A549 (cell line): Measurements from ENCODE around the gene PSMD13. TPM values are rescaled to one million over a fixed set of nuclear protein-coding genes. Genes with fewer than 3 reads are reported as not detected.

ENCODE experiments used
- ATAC-seq, 2 experiments: fragments of 200-7000 bp in 1 of 2; fragments of >200 bp in 1 of 2; cut with Nextera tagmentation in 1 of 2; cut with Tn5 transposase in 1 of 2; 3 replicates each; pipeline versions ENCODE4 v1.8.0 to v1.9.1; 2018 to 2020; ENCODE audit warnings: mild to moderate bottlenecking in 1 of 2, moderate library complexity in 1 of 2
- CTCF ChIA-PET: fragments of 300-600 bp; sonication (Branson Sonifier 250); formaldehyde crosslinking; extraction: SDS; loops from one replicate; lab custom pipeline; 2021; ENCODE audit warnings: antibody characterized with exemption, inconsistent platforms; lab: Yijun Ruan, JAX
- POLR2A ChIA-PET: fragments of 350-600 bp; formaldehyde crosslinking; extraction: SDS; loops from one replicate; lab custom pipeline; 2021; ENCODE audit warnings: antibody characterized with exemption, inconsistent platforms; lab: Yijun Ruan, JAX
- DNase-seq, 2 experiments: peaks; one replicate each; pipeline versions ENCODE4 v3.0.0 to v3.0.0-alpha.2; 2011 to 2016; ENCODE audit warnings: low read depth in 1 of 2, low spot score in 1 of 2
- FAIRE-seq: peaks from 2 replicates; lab custom pipeline; 2011; peaks lifted over from hg19 to GRCh38; lab: Jason Lieb, UNC
- H3K27ac ChIP-seq, 2 experiments: fragments of >200 bp; sonication (Bioruptor Twin); formaldehyde crosslinking; 3 replicates each; pipeline ENCODE4 v1.5.1; 2016 to 2017
- H3K4me1 ChIP-seq: fragments of >200 bp; sonication (Bioruptor Twin); formaldehyde crosslinking; 3 replicates; pipeline ENCODE4 v1.6.1; 2016
- H3K4me2 ChIP-seq: fragments of >200 bp; sonication (Bioruptor Twin); formaldehyde crosslinking; 3 replicates; pipeline ENCODE4 v1.6.1; 2016
- H3K4me3 ChIP-seq: fragments of >200 bp; sonication (Bioruptor Twin); formaldehyde crosslinking; 3 replicates; pipeline ENCODE4 v1.5.1; 2016
- H3K9me3 ChIP-seq: fragments of >200 bp; sonication (Bioruptor Twin); formaldehyde crosslinking; 3 replicates; pipeline ENCODE4 v1.6.1; 2016
- BCL3 ChIP-seq: fragments of >200 bp; sonication (Bioruptor Twin); formaldehyde crosslinking; IDR thresholded peaks from 3 replicates; pipeline ENCODE4 v1.6.1; 2016
- CBX2 ChIP-seq: fragments of 200-600 bp; sonication (generic); IDR thresholded peaks from 2 replicates; pipeline ENCODE4 v1.6.1; 2016; ENCODE audit warnings: low read depth, mild to moderate bottlenecking, borderline replicate concordance
- CEBPB ChIP-seq, 2 experiments: fragments of >200 bp in 1 of 2; sonication (Bioruptor Twin) in 1 of 2; formaldehyde crosslinking in 1 of 2; IDR thresholded peaks; 2 replicates each; pipeline ENCODE4 v1.6.1; 2012 to 2016
- CHD2 ChIP-seq: fragments of 150-350 bp; IDR thresholded peaks from 2 replicates; pipeline ENCODE4 v1.6.1; 2014; ENCODE audit warnings: low read length; ENCODE audit not compliant: partially characterized antibody
- CHD4 ChIP-seq: fragments of 200-600 bp; sonication (generic); IDR thresholded peaks from 2 replicates; pipeline ENCODE4 v1.6.1; 2016; ENCODE audit warnings: antibody characterized with exemption, mild to moderate bottlenecking, borderline replicate concordance
- FOSB ChIP-seq: fragments of 250-450 bp; sonication (Bioruptor Pico); IDR thresholded peaks from 2 replicates; pipeline ENCODE4 v1.5.0; 2020; ENCODE audit warnings: mild to moderate bottlenecking, moderate library complexity
- GATA3 ChIP-seq: IDR thresholded peaks from 2 replicates; pipeline ENCODE4 v1.6.1; 2012; ENCODE audit warnings: borderline replicate concordance
- HES2 ChIP-seq: fragments of >200 bp; sonication (Bioruptor Twin); formaldehyde crosslinking; IDR thresholded peaks from 2 replicates; pipeline ENCODE4 v1.6.1; 2016
- HEYL ChIP-seq: fragments of 250-450 bp; sonication (Bioruptor Pico); IDR thresholded peaks from 2 replicates; pipeline ENCODE4 v1.8.0; 2021; ENCODE audit warnings: mild to moderate bottlenecking, moderate library complexity
- HOXA7 ChIP-seq: fragments of 250-450 bp; sonication (Bioruptor Pico); IDR thresholded peaks from 2 replicates; pipeline ENCODE4 v1.5.0; 2020; ENCODE audit warnings: mild to moderate bottlenecking, moderate library complexity
- HOXB5 ChIP-seq: fragments of 250-450 bp; sonication (Bioruptor Pico); IDR thresholded peaks from 2 replicates; pipeline ENCODE4 v1.5.0; 2020; ENCODE audit warnings: mild to moderate bottlenecking, moderate library complexity
- JUN ChIP-seq, 2 experiments: fragments of >200 bp; sonication (Bioruptor Twin); formaldehyde crosslinking; IDR thresholded peaks; 2 replicates in 1 of 2; 3 replicates in 1 of 2; pipeline ENCODE4 v1.6.1; 2016 to 2017
- MAFK ChIP-seq: fragments of 450-650 bp; IDR thresholded peaks from 2 replicates; pipeline ENCODE4 v1.6.1; 2014; ENCODE audit not compliant: partially characterized antibody
- PBX3 ChIP-seq: IDR thresholded peaks from 2 replicates; pipeline ENCODE4 v1.6.1; 2012
- PHF8 ChIP-seq: fragments of 200-600 bp; sonication (generic); IDR thresholded peaks from 2 replicates; pipeline ENCODE4 v1.6.1; 2016; ENCODE audit warnings: low read depth, mild to moderate bottlenecking, antibody characterized with exemption, moderate library complexity, borderline replicate concordance
- POLR2A ChIP-seq: IDR thresholded peaks from 2 replicates; pipeline ENCODE4 v1.6.1; 2012; ENCODE audit warnings: mild to moderate bottlenecking, low read length
- RAD21 ChIP-seq, 2 experiments: fragments of >200 bp in 1 of 2; sonication (Bioruptor Twin) in 1 of 2; formaldehyde crosslinking in 1 of 2; IDR thresholded peaks in 1 of 2; conservative IDR thresholded peaks in 1 of 2; 2 replicates in 1 of 2; 3 replicates in 1 of 2; pipeline ENCODE4 v1.6.1; 2012 to 2018; ENCODE audit warnings: inconsistent platforms in 1 of 2
- RFX5 ChIP-seq: fragments of 450-650 bp; IDR thresholded peaks from 2 replicates; pipeline ENCODE4 v1.7.1; 2014; ENCODE audit warnings: antibody characterized with exemption, mild to moderate bottlenecking, moderate library complexity
- SMC3 ChIP-seq: fragments of >200 bp; sonication (Bioruptor Twin); formaldehyde crosslinking; IDR thresholded peaks from 3 replicates; pipeline ENCODE4 v1.6.1; 2018; ENCODE audit warnings: inconsistent platforms
- TFCP2L1 ChIP-seq: fragments of 250-450 bp; sonication (Bioruptor Pico); IDR thresholded peaks from 2 replicates; pipeline ENCODE4 v1.5.0; 2021; ENCODE audit warnings: mild to moderate bottlenecking
- TP53 ChIP-seq: fragments of 250-450 bp; sonication (Bioruptor Pico); IDR thresholded peaks from 2 replicates; pipeline ENCODE4 v1.5.0; 2021; ENCODE audit warnings: mild to moderate bottlenecking, moderate library complexity
- ZC3H11A ChIP-seq: fragments of 450-650 bp; IDR thresholded peaks from 2 replicates; pipeline ENCODE4 v1.6.1; 2014; ENCODE audit warnings: antibody characterized with exemption, mild to moderate bottlenecking
- WGBS: methylation state at CpG from one replicate; pipeline ENCODE4 v1.1.6; 2017; ENCODE audit errors: missing lambda C conversion rate; 5-methylcytosine and 5-hydroxymethylcytosine counted together
- polyA plus RNA-seq, 4 experiments: library from polyadenylated mRNA; depleted of rRNA in 3 of 4; stranded (reverse); fragments of >200 nt; fragmentation: RNase III in 1 of 4; extraction: RNeasy Plus Mini Kit Qiagen cat#74134 plus additional on column Dnase treatment in 1 of 4; gene quantifications; 2 replicates in 3 of 4; 3 replicates in 1 of 4; pipeline ENCODE4 v1.2.3, GENCODE V29; 2011 to 2017
- TF ChIP-seq, protein P1 (sequence below): IDR thresholded peaks from 2 replicates; pipeline ENCODE4 v1.6.1; 2012
- TF ChIP-seq, protein P2 (sequence below): IDR thresholded peaks from 2 replicates; pipeline ENCODE4 v1.6.1; 2012; ENCODE audit warnings: low read depth, borderline replicate concordance

PSMD13 gene
- polyA plus RNA-seq, 2 of the 4 experiments (the other 2 are of a cell fraction) = 153 to 198 TPM

DNA sequence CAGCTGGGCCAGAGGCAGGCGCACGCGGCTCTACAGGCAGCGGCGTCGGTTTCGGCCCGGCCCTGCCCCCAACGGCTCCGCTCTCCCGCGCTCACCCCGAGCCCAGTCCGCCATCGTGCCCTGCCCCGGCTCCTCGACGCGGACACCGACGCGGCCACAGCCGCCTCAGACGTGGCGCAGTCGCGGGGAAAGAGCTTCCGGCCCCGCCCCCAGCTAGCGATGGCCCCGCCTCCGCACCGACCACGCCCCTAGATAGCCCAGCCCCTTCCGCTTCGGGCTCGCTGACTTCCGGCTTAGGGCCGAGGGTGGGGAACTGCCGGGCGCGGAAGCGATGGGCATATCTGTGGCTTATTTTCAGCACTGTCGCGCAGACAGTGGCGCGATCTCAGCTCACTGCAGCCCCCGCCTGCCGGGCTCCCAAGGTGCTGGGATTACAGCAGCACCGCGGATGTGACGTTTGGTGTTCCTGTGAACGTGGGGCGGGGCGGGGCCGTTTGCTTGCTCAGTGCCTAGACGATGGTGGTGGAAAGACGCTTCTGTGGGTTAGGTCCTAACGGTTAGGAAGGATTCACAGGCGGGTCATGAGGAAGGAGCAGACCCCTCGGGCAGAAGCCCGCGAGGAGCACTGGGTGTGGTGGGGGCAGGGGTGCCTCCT is 29.4 kb upstream of the PSMD13 start, which contains the start of the genes BET1L and RIC8A:
Gene BET1L, minus strand, starts transcription at position 192 of the 655 bp plus-strand sequence. Its CDS starts 78 bp downstream, at position 114.
Gene RIC8A, plus strand, starts transcription at position 501 of the 655 bp plus-strand sequence. CDS start 1,147 bp downstream, outside the sequence.
- ATAC-seq (peak; percentile 72 to 84), FAIRE-seq (peak; percentile 43), DNase-seq (peak; percentile 96 to 99)
- 2% methylated on average over 9 of the region's 63 CpGs for WGBS
- ChIA-PET POLR2A (interaction anchor here (0.6 to 1.9 kb wide), 20 partner anchors 9 to 328 kb away, joined by 3 to 21 read pairs (median 4); partner anchors contain the start of genes HRAS, PSMD13, PTDSS2 and RNH1), CTCF (interaction anchor here (1.0 kb wide), 2 partner anchors 10 to 155 kb away, joined by 3 read pairs; a partner anchor contains a TSS)
- TF ChIP-seq HEYL (CRISPR knock-in tag) (no peak), HES2 (no peak), TFCP2L1 (CRISPR knock-in tag) (peak; percentile 68; the same call in 1 of the 2 replicates), CHD4 (no peak), CEBPB (IDR thresholded peaks at IDR 0.05) (peak in 1 of 2 experiments; percentile 19; a peak in 1 of 4 replicates), FOSB (CRISPR knock-in tag) (no peak), JUN (IDR thresholded peaks at IDR 0.05) (peak; percentile 78 to 95), POLR2A (peak; percentile 96), SMC3 (no peak), RFX5 (0 out of 2 replicates have a peak, but pooled peaks have one; percentile 51), RAD21 (conservative IDR thresholded peaks at IDR 0.05 in 1 of 2, IDR thresholded peaks at IDR 0.05 in 1 of 2) (no peak), CBX2 (no peak), CHD2 (no peak), MAFK (peak; percentile 11), HOXA7 (CRISPR knock-in tag) (no peak), ZC3H11A (0 out of 2 replicates have a peak, but pooled peaks have one; percentile 2), BCL3 (peak; percentile 84; the same call in 2 of the 3 replicates), PBX3 (peak; percentile 12; the same call in 1 of the 2 replicates), TP53 (CRISPR knock-in tag) (0 out of 2 replicates have a peak, but pooled peaks have one; percentile 17), GATA3 (peak; percentile 22; the same call in 1 of the 2 replicates), PHF8 (peak; percentile 92; the same call in 1 of the 2 replicates)
- TF ChIP-seq, protein P1, sequence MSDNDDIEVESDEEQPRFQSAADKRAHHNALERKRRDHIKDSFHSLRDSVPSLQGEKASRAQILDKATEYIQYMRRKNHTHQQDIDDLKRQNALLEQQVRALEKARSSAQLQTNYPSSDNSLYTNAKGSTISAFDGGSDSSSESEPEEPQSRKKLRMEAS = peak; percentile 49
- TF ChIP-seq, protein P2, sequence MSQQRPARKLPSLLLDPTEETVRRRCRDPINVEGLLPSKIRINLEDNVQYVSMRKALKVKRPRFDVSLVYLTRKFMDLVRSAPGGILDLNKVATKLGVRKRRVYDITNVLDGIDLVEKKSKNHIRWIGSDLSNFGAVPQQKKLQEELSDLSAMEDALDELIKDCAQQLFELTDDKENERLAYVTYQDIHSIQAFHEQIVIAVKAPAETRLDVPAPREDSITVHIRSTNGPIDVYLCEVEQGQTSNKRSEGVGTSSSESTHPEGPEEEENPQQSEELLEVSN = peak; percentile 41
- Histone ChIP-seq H3K4me1 (peaks cover 26% of the 10 kb centered on the region), H3K9me3 (no peaks in the 10 kb centered on the region), H3K27ac (peak within 1 kb of the TSS; percentile 90 to 94), H3K4me3 (peak within 1 kb of the TSS; percentile 100), H3K4me2 (peak within 1 kb of the TSS; percentile 96)

DNA sequence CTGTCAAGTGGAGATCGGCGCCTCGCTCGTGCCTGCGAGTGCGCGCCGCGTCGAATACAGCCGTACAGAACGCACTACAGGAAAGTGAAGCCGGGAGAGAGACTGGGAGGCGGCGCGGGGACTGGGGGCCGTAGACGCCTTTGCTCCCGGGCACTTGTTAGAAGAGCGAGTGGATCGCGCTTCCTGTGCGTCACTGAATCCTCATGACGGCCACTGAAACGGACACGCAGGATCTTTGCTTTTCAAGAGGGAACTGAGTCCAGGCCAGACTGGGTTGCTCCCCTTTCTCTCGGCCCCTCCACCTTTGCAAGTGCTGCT is 29.0 kb upstream of the PSMD13 start:
- Histone ChIP-seq H3K27ac (peak overlapping the region; percentile 90 to 94), H3K4me1 (peaks cover 26% of the 10 kb centered on the region), H3K9me3 (no peaks in the 10 kb centered on the region), H3K4me3 (peak overlapping the region; percentile 100), H3K4me2 (peak overlapping the region; percentile 96)
- ChIA-PET CTCF (interaction anchor here (0.6 to 1.3 kb wide), 2 partner anchors 97 to 248 kb away, joined by 3 read pairs; no protein-coding TSS in a partner anchor), POLR2A (interaction anchor here (0.6 to 1.9 kb wide), 19 partner anchors 9 to 328 kb away, joined by 3 to 21 read pairs (median 4); partner anchors contain the start of genes HRAS, PSMD13, PTDSS2 and RNH1)
- FAIRE-seq = no peak
- DNase-seq = peak in 1 of 2 experiments; percentile 39
- ATAC-seq = peak; percentile 28 to 35
- TF ChIP-seq HOXB5 (CRISPR knock-in tag) (0 out of 2 replicates have a peak, but pooled peaks have one; percentile 12), CEBPB (IDR thresholded peaks at IDR 0.05) (no peak), HOXA7 (CRISPR knock-in tag) (0 out of 2 replicates have a peak, but pooled peaks have one; percentile 13), CHD2 (no peak)
- WGBS = 3% methylated on average over 26 of the region's 27 CpGs
